Neural cell (in vitro differentiated cells): ENCODE data around the gene CAMK2G.

Source experiments
- EP300 ChIP-seq: fragments of 450-650 bp; conservative IDR thresholded peaks from 2 replicates; pipeline ENCODE4 v1.6.1; 2014; ENCODE audit warnings: antibody characterized with exemption, mild to moderate bottlenecking, moderate library complexity; ENCODE audit not compliant: poor library complexity, severe bottlenecking
- EZH2 ChIP-seq: fragments of 200-600, 300-800 bp; shearing (Covaris generic), sonication (generic); IDR thresholded peaks from 2 replicates; pipeline ENCODE4 v1.6.1; 2014; ENCODE audit warnings: antibody characterized with exemption, low read length, borderline replicate concordance, mild to moderate bottlenecking; ENCODE audit not compliant: insufficient read depth, poor library complexity, severe bottlenecking
- MXI1 ChIP-seq: fragments of 450-650 bp; conservative IDR thresholded peaks from 2 replicates; pipeline ENCODE4 v1.6.1; 2014; ENCODE audit warnings: antibody characterized with exemption, mild to moderate bottlenecking; ENCODE audit not compliant: poor library complexity, severe bottlenecking
- POLR2AphosphoS5 ChIP-seq: IDR thresholded peaks from 2 replicates; pipeline ENCODE4 v1.6.1; 2012
- RAD21 ChIP-seq: fragments of 450-650 bp; conservative IDR thresholded peaks from 2 replicates; pipeline ENCODE4 v1.6.1; 2014; ENCODE audit warnings: antibody characterized with exemption, mild to moderate bottlenecking, moderate library complexity
- TAF1 ChIP-seq: IDR thresholded peaks from 2 replicates; pipeline ENCODE4 v1.6.1; 2012; ENCODE audit warnings: low read depth
- TF ChIP-seq, protein P1 (sequence below): fragments of 450-650 bp; IDR thresholded peaks from 2 replicates; pipeline ENCODE4 v1.5.1; 2014; ENCODE audit warnings: antibody characterized with exemption, mild to moderate bottlenecking, moderate library complexity; ENCODE audit not compliant: poor library complexity, severe bottlenecking
- TF ChIP-seq, protein P2 (sequence below): IDR thresholded peaks from 2 replicates; pipeline ENCODE4 v1.6.1; 2012; ENCODE audit warnings: borderline replicate concordance

DNA sequence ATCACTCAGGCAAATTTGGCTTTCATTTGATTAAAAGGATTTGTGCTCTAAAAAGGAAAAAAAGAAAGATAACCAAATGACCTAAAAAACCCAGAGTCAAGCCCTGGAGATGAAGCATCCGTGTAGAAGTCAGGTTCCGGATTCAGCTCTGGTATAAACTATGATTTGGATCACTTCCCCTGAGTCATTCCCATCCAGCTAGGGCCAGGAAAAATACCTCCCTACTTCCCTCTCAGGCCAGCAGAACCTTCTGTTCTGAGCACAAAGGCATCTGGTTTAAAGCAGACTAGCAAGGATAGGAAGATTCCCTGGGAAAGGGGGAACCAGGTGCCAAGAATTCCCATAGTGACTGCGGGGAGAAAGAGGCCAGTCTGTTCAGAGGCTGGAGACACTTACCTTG lies 37.3 kb downstream of the CAMK2G start:
- TF ChIP-seq EZH2 (no peak), TAF1 (no peak), EP300 (no peak), MXI1 (no peak), POLR2AphosphoS5 (no peak), RAD21 (no peak)
- TF ChIP-seq, protein P1, sequence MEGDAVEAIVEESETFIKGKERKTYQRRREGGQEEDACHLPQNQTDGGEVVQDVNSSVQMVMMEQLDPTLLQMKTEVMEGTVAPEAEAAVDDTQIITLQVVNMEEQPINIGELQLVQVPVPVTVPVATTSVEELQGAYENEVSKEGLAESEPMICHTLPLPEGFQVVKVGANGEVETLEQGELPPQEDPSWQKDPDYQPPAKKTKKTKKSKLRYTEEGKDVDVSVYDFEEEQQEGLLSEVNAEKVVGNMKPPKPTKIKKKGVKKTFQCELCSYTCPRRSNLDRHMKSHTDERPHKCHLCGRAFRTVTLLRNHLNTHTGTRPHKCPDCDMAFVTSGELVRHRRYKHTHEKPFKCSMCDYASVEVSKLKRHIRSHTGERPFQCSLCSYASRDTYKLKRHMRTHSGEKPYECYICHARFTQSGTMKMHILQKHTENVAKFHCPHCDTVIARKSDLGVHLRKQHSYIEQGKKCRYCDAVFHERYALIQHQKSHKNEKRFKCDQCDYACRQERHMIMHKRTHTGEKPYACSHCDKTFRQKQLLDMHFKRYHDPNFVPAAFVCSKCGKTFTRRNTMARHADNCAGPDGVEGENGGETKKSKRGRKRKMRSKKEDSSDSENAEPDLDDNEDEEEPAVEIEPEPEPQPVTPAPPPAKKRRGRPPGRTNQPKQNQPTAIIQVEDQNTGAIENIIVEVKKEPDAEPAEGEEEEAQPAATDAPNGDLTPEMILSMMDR: no peak
- TF ChIP-seq, protein P2, sequence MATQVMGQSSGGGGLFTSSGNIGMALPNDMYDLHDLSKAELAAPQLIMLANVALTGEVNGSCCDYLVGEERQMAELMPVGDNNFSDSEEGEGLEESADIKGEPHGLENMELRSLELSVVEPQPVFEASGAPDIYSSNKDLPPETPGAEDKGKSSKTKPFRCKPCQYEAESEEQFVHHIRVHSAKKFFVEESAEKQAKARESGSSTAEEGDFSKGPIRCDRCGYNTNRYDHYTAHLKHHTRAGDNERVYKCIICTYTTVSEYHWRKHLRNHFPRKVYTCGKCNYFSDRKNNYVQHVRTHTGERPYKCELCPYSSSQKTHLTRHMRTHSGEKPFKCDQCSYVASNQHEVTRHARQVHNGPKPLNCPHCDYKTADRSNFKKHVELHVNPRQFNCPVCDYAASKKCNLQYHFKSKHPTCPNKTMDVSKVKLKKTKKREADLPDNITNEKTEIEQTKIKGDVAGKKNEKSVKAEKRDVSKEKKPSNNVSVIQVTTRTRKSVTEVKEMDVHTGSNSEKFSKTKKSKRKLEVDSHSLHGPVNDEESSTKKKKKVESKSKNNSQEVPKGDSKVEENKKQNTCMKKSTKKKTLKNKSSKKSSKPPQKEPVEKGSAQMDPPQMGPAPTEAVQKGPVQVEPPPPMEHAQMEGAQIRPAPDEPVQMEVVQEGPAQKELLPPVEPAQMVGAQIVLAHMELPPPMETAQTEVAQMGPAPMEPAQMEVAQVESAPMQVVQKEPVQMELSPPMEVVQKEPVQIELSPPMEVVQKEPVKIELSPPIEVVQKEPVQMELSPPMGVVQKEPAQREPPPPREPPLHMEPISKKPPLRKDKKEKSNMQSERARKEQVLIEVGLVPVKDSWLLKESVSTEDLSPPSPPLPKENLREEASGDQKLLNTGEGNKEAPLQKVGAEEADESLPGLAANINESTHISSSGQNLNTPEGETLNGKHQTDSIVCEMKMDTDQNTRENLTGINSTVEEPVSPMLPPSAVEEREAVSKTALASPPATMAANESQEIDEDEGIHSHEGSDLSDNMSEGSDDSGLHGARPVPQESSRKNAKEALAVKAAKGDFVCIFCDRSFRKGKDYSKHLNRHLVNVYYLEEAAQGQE: no peak
